T-helper 2 cell (primary cell): Measurements from ENCODE around the gene ALDH3B2.
A peak's percentile ranks its signal among the peaks of the same experiment; 100 is the strongest.
"Not testable (repeated sequence)": the region's sequence is repeated elsewhere in the genome, so short reads cannot be mapped to it uniquely, and the experiment has no call there.

Experiments used
- DNase-seq, 5 experiments: peaks; one replicate each; pipeline versions ENCODE4 v3.0.0 to v3.0.0-alpha.2; 2012 to 2022

ALDH3B2 gene

DNA sequence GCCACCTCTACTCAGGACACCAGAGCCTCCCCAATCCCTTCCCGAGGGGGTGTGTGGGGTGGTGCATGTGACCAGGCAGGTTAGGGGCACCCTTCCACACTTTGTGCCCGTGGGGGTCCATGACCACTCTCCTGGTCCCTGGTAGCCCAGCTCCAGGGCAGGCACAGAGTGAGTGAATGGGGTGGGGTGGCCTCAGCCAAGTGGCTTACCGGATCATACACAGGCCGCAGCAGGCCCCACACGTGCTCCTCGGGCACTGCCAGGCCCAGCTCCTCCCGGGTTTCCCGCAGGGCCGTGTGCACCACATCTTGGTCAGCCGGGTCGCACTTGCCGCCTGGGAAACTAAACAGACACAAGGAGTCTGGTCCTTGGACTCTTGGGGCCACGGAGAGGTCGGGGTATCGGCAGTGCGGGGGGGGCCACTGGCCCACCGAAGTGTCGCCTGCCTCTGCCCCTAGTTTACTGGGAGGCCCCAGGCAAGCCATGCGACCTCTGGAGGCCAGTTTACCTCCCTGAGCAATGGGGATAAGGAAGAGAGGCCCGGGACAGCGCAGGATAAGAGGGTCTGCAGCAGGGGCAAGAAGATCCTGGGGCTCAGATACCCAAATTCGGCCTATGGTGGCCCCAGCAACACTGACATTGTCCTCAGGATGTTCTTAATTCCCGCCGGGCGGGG lies 45.6 kb downstream of the ALDH3B2 start:
- DNase-seq: no peak

DNA sequence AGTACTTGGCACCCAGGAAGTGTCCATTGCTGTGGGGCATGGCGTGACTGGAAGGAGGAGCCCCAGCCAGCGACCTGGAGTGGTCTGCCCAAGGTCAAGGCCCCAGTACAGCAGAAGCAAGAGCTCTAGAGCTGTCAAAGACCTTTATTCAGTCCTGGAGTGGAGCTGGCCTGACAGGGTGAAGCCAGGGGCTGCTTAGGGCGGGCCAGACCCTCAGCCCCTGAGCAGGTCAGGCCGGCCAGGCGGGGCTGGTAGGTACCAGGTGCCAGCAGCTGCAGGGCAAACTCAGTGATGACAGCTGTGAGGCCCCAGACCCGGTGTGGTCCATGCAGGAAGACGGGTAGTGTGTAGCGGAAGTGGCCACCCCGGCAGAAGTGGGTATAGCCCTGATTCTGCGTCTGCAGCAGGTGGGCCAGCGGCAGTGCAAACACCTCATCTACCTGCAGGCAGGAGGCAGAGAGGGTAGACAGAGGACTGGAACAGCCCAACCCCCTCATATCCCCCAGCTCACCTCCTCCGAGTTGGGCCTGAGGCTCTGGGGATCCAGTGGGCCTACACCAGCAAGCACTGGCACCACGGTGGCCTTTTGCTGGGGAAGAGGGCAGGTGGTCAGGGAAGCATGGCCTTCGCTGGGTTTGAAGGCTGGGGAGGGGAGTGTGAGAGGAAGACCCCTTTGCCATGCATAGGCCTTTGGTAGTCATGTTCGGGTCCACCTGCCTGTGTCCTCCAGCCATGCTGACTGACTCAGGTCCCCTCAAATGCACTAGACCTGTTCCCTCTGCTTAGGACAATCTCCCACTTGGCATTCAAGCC lies 46.4 kb downstream of the ALDH3B2 start:
- DNase-seq: no peak

DNA sequence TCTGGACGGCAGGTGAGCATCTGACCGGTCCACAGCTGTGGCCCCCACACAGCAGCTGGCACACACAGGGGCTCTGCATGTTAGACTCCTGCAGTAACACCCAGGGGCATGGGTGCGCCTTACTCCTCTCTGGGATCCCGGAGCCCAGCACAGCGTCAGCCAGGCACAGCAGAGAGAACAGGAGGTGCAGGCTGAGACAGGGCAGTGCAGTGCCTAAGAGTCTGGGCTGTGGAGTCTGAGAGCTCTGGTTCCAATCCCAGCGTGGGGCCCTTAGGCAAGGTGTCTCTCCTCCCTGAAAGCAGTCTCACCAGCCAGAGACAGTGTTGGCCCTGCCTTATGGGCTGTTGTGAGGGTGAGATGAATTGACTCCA lies 47.0 kb downstream of the ALDH3B2 start:
- no peak for DNase-seq

DNA sequence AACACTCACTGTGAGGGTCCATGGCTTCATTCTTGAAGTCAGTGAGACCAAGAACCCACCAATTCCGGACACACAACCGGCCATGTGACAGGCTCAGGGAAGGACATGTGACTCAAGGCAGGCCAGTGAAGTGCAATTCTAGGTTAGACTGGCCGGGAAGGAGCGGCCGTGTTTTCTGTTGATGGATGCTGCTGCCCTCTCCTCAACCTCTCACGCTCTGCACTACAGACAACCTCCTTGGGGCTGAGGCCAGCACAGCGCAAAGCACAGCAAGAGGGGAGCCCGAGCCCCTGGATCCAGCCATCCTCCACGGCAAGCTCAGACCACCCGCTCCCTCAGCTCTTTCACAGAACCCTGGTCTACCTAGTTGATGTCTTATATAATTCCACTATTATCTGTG lies 47.5 kb downstream of the ALDH3B2 start:
- no peak for DNase-seq

DNA sequence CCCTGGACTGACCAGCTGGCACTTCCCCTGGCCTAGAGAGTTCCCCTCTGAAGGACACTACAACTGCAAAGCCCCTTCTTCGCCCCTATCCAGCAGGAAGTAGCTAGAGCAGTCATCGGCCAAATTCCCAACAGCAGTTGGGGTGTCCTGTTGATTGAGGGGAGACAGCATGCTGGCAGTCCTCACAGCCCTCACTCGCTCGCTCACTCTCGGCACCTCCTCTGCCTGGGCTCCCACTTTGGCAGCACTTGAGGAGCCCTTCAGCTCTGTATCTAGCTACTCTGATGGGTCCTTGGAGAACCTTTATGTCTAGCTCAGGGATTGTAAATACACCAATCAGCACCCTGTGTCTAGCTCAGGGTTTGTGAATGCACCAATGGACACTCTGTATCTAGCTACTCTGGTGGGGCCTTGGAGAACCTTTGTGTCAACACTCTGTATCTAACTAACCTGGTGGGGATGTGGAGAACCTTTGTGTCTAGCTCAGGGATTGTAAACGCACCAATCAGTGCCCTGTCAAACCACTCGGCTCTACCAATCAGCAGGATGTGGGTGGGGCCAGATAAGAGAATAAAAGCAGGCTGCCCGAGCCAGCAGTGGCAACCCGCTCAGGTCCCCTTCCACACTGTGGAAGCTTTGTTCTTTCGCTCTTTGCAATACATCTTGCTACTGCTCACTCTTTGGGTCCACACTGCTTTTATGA lies 48.1 kb downstream of the ALDH3B2 start:
- not testable (repeated sequence) for DNase-seq

DNA sequence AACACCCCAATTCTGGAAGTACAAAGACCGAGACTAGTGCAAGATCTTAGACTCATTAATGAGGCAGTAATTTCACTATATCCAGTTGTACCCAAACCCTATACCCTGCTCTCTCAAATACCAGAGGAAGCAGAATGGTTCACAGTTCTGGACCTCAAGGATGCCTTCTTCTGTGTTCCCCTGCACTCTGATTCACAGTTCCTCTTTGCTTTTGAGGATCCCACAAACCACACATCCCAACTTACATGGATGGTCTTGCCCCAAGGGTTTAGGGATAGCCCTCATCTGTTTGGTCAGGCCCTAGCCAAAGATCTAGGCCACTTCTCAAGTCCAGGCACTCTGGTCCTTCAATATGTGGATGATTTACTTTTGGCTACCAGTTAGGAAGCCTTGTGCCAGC lies 50.6 kb downstream of the ALDH3B2 start:
- not testable (repeated sequence) for DNase-seq

DNA sequence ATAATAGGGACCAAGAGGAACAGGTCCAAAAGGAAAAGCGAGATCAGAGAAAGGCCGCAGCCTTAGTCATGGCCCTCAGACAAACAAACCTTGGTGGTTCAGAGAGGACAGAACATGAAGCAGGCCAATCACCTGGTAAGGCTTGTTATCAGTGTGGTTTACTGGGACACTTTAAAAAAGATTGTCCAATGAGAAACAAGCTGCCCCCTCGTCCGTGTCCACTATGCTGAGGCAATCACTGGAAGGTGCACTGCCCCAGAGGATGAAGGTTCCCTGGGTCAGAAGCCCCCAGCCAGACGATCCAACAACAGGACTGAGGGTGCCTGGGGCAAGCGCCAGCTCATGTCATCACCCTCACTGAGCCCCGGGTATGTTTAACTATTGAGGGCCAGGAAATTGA lies 51.5 kb downstream of the ALDH3B2 start:
- not testable (repeated sequence) for DNase-seq

DNA sequence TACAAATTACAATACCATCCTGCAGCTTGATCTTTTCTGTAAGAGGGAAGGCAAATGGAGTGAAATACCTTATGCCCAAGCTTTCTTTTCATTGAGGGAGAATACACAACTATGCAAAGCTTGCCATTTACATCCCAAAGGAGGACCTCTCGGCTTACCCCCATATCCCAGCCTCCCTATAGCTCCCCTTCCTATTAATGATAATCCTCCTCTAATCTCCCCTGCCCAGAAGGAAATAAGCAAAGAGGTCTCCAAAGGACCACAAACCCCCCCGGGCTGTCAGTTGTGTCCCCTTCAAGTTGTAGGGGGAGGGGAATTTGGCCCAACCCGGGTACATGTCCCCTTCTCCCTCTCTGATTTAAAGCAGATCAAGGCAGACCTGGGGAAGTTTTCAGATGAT lies 52.5 kb downstream of the ALDH3B2 start:
- DNase-seq: not testable (repeated sequence)

DNA sequence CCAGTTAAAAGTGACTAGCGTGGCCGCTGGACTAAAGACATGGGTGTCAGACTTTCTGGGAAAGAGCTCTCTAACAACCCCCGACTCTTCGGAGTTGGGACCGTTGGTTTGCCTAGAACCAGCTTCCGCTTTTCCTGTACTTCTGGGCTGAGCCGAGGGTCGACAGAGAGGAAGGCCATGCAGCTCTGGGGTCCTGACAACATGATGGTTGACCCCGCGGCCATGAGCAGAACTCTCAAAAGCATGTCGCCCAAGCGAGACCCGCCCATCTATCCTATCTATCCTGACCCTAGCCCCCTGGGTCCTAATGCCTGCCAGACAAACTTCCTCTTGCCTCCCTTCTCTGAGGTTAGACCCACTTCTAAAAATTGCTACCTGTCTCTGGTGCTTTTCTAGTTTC lies 53.8 kb downstream of the ALDH3B2 start:
- DNase-seq: not testable (repeated sequence)

DNA sequence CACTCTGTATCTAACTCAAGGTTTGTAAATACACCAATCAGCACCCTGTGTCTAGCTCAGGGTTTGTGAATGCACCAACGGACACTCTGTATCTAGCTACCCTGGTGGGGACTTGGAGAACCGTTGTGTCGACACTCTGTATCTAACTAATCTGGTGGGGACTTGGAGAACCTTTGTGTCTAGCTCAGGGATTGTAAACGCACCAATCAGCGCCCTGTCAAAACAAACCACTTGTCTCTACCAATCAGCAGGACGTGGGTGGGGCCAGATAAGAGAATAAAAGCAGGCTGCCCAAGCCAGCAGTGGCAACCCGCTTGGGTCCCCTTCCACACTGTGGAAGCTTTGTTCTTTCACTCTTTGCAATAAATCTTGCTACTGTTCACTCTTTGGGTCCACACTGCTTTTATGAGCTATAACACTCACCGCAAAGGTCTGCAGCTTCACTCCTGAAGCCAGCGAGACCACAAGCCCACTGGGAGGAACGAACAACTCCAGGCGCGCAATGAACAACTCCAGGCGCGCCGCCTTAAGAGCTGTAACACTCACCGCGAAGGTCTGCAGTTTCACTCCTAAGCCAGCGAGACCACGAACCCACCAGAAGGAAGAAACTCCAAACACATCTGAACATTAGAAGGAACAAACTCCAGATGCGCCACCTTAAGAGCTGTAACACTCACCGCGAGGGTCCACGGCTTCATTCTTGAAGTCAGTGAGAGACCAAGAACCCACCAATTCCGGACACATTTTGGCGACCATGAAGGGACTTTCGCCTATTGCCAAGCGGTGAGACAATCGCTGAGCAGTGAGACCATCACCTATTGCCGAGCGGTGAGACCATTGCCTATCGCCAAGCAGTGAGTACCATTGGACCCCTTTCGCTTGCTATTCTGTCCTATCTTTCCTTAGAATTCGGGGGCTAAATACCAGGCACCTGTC lies 54.5 kb downstream of the ALDH3B2 start:
- DNase-seq: not testable (repeated sequence)

DNA sequence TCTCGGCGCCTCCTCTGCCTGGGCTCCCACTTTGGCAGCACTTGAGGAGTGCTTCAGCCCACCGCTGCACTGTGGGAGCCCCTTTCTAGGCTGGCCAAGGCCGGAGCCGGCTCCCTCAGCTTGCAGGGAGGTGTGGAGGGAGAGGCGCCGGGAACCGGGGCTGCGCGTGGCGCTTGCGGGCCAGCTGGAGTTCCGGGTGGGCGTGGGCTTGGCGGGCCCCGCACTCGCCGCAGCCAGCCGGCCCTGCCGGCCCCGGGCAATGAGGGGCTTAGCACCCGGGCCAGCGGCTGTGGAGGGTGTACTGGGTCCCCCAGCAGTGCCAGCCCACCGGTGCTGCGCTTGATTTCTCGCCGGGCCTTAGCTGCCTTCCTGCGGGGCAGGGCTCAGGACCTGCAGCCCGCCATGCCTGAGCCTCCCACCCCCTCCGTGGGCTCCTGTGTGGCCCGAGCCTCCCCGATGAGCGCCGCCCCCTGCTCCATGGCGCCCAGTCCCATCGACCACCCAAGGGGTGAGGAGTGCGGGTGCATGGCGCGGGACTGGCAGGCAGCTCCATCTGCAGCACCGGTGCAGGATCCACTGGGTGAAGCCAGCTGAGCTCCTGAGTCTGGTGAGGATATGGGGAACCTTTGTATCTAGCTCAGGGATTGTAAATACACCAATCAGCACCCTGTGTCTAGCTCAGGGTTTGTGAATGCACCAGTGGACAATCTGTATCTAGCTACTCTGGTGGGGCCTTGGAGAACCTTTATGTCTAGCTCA lies 55.3 kb downstream of the ALDH3B2 start:
- not testable (repeated sequence) for DNase-seq

DNA sequence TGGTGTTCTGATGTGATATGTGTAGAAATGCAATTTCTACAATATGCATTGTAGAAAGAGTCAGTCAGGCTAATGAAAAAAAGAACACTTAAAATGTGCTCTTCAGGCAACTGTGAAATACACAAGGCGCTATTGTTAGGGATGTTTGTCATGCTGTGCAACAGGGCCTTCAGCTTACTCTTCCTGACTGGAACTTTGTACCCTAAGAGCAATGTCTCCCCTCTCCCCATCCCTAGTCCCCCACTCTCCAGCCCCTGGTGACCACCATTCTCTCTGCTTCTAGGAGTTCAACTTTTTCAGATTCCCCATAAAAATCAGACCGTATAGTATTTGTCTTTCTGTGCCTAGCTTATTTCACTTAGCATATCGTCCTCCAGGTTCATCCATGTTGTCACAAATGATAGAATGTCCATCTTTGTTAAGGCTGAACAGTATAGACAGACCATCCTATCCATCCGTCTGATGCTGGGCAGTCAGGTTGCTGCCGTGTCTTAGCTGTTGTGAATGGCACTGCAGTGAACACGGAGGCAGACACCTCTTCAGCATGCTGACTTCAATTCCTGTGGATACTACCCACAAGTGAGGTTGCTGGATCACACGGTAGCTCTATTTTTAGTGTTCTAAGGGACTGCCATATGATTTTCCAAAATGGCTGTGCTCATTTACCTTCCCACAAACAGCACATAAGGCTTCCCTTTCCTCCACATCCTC lies 57.0 kb downstream of the ALDH3B2 start:
- DNase-seq: no peak

DNA sequence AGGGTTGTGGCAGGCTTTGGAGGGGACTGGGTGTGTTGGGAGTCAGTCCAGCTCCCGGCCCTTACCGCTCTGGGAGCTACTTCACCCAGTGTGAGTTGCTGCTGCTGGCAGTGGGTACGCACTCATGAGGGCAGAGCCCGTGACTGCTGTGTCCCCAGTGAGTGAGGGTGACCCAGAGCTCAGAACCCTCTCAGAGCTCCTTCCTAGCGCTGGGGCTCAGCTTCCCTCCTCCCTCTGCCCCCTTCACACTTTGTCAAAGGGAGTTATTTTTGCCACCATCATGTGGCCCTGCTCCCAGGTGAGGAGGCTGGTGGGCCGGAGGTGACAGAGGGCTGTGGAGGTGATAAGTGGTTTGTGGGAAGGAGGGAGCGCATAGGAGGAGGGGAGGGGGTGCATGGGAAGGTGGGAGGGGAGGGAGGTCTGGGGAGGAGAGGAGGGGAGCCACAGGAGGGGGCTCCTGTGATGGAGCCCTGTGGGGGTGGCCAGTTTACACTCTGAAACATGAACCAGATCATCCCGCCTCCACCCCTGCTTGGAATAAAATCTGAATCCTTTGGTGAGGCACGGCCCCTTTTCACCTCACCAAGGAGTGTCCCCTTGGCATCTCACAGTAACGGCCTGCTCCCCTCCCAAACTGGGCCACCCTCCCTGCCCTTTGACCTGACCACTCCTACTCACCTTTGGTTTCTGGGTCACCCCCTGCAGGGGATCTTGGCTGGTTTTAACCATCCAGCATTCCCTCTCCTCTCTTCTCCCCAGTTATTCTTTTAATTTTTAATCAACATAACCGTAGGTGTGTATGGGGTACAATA lies 57.8 kb downstream of the ALDH3B2 start:
- DNase-seq: no peak

DNA sequence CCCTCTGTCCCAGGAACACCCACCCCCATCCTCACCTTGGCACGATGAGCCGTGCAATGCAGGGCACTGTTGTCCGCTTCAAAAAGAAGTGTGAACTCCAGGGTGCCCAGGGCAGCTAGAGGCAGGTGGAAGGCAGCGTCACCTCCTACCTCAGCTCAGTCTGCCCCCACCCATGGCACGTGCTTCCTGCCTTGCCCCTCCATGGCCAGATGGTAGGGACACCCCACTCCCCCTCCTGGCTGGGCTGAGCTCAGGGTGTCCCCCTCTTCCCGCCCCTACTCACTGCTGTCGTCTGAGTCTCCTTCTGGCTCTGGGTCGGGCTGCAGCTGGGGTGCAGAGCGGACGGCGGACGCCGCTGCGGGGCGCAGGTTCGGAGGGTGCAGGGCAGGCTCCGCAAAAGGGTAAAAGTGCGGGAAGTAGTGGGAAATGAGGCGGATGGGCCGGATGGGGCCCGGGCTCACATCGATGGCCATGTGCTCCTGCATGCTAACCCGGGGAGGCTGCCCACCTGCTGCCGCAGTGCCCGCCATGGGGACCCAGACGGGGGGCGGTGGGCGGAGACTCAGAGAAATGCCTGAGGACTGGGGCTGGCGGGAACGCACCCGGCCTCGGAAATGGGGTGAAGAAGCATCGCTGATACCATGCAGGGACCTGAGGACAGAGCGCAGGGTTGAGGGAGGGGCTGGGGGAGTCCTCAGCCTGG lies 58.5 kb downstream of the ALDH3B2 start:
- peak in 1 of 5 experiments; percentile 15 for DNase-seq

DNA sequence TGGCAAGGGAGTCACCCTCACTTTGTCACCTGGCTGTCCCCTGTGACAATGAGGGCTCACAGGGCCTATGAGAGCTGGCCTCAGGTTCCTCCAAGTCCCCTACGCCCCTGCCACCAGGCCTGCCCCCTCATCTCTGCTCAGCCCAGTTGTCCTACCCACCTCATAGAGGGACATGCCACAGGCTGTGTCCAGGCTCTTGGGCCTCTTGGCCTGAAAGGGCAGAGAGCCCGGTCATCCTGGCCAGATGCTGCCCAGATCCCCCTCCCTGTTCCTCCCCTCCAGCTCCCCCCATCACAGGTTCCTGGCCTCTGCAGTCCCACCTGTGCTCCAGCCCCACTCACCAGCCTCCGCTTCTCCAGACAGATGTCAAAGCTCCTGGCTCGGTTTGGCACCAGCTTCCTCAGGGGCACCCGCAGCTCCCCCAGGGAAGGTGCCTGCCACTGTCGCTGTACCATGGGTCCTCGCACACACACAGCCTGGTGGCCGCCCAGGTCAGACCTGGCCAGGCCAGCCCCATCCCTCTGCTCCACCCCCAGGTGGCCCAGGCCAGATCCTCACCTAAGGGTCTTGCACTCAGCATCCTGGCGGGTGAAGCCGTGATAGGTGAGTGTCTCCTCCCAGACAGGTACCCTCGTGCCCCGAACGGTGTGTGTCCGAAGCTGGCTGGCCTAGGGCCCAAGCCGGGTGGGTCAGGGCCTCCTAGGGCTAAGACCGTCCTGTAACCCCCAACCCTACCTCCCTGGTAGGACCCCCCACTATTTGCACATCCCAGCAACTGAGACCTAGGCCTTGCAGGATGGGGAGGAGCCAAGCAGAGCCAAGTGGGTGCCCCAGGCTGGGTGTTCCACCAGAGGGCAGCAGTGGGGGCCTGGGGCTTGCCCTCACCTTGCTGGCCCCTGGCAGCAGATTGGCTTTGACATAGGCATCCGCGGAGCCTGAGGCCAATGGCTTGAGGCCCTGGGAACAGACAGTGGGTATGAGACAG lies 59.4 kb downstream of the ALDH3B2 start:
- DNase-seq: peak in 3 of 5 experiments; percentile 26 to 76 (median 44)

DNA sequence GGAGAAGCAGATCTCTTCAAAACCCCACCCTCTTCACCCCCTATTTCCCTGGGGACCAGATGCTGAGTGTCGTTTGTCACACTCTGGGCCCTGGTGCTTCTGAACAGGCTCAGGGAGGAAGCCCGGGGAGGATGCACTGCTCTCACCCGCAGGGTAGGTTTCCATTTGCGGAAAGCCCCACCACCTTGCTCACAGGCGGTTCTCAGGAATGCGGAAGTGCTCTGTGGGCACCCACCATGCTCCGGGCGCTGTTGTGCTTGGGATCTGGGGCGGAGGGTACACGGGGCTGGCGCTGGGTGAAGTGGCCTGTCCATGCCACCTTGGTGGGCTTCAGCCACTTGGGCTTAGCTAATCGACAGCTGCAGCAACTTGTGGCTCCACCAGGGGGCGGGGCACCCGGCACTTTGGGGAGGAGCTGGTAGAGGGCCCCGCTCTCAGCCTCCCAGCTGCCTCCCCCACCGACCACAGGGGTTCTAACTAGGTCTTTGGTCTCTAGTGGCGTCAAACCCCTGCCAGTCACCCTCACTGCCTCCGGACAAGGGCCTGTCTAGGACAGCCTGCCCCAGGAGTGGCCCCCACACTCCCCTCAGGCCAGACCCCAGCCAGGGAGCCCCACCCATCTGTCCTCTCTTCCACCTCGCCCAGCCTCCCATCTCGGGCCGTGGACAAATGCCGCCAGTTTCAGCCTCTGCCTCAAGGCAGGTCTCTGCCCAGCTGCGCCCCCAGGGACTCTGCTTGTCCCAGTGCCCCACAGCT lies 60.3 kb downstream of the ALDH3B2 start:
- peak; percentile 48 to 95 (median 74) for DNase-seq

DNA sequence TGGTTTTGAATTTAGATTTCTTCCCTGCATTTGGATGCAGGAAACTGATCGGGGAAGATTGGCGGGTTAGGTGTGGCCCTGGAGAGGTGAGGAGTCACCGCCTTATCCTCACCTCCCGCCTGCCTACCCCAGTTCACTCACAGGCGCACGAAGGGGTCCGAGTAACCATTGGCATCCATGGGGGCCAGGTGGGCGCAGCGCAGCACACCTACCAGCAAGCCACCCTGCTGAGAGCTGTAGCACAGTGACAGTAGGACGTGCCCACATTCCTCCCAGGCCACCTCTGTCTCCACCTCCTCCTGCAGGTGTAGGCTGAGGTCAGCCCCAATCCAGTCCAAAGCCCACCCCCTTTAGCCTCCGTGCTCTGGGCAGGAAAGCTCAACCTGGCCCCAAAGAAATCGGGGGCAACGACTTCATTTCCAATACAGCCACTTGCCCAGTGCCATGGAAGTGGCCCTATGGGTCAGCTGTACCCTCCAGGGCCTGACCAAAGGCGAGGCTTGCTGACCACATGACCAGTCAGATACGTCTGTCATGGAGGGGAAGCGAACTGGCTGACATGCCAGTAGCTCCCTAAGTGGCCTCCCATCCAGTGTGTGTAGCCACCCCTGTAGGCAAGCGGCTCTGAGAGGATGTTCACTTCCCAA lies 61.0 kb downstream of the ALDH3B2 start:
- no peak for DNase-seq
